K562 (cell line): Measurements from ENCODE around the gene PLXDC1. TPM values are rescaled to one million over a fixed set of nuclear protein-coding genes. Genes with fewer than 3 reads are reported as not detected.

Experiments used
- ATAC-seq: fragments of 200-7000 bp; cut with Tn5 transposase; 3 replicates; pipeline ENCODE4 v1.9.1; 2020; ENCODE audit warnings: moderate library complexity
- BruUV-seq: library from RNA; stranded (reverse); fragments of 400-500 nt; replicated peaks from 2 replicates; lab custom pipeline; 2021; lab: Mats Ljungman, UMichigan
- CTCF ChIA-PET: fragments of 300-600 bp; formaldehyde crosslinking; extraction: SDS; loops from one replicate; lab custom pipeline; 2021; ENCODE audit warnings: low intra/inter-chr PET ratio; lab: Yijun Ruan, JAX
- POLR2A ChIA-PET: fragments of 300-600, 350-650 bp; sonication (Branson Sonifier 250); formaldehyde crosslinking; extraction: SDS; loops from one replicate; lab custom pipeline; 2021; ENCODE audit warnings: antibody characterized with exemption, inconsistent platforms; lab: Yijun Ruan, JAX
- DNase-seq, 4 experiments: peaks; one replicate each; pipeline versions ENCODE4 v3.0.0 to v3.0.0-alpha.2; 2011 to 2018; ENCODE audit warnings: low spot score in 3 of 4, mixed read lengths in 3 of 4; ENCODE audit errors: extremely low read depth in 1 of 4
- FAIRE-seq: peaks from 2 replicates; lab custom pipeline; 2011; peaks lifted over from hg19 to GRCh38; lab: Jason Lieb, UNC
- H2AFZ ChIP-seq: 2 replicates; pipeline ENCODE4 v1.6.0; 2011; ENCODE audit warnings: low read depth, low read length, control low read depth, inconsistent platforms
- H3K27ac ChIP-seq: fragments of 200-600 bp; 3 replicates; pipeline ENCODE4 v1.8.0; 2011; ENCODE audit warnings: low read depth, mild to moderate bottlenecking, control low read depth, inconsistent platforms, low read length, moderate library complexity, mixed read lengths; ENCODE audit errors: extremely low read depth
- H3K27me3 ChIP-seq, 2 experiments: fragments of 300-600 bp in 1 of 2; 2 replicates in 1 of 2; 3 replicates in 1 of 2; pipeline versions ENCODE4 v1.6.0 to v1.8.0; 2011; ENCODE audit warnings: inconsistent platforms in 2 of 2, low read length in 2 of 2, mild to moderate bottlenecking in 1 of 2, mixed read lengths in 1 of 2, moderate library complexity in 1 of 2; ENCODE audit not compliant: control insufficient read depth in 2 of 2, insufficient read depth in 2 of 2
- H3K36me3 ChIP-seq: fragments of 300-600 bp; 3 replicates; pipeline ENCODE4 v1.8.0; 2011; ENCODE audit warnings: mild to moderate bottlenecking, low read length, inconsistent platforms; ENCODE audit not compliant: control insufficient read depth, insufficient read depth
- H3K4me1 ChIP-seq, 2 experiments: fragments of 200-600 bp in 1 of 2; replicated peaks in 1 of 2; 2 replicates in 1 of 2; 3 replicates in 1 of 2; pipeline versions ENCODE4 v1.5.1 to v1.8.0; 2011; ENCODE audit warnings: inconsistent platforms in 2 of 2, low read length in 2 of 2, mild to moderate bottlenecking in 1 of 2, mixed read lengths in 1 of 2, moderate library complexity in 1 of 2; ENCODE audit not compliant: control insufficient read depth in 2 of 2, insufficient read depth in 2 of 2
- H3K4me2 ChIP-seq: 2 replicates; pipeline ENCODE4 v1.6.1; 2011; ENCODE audit warnings: low read length, control low read depth, inconsistent platforms, mixed read lengths; ENCODE audit not compliant: insufficient read depth
- H3K4me3 ChIP-seq: fragments of 200-600 bp; sonication (generic), shearing (Covaris generic); 2 replicates; pipeline ENCODE4 v1.5.1; 2016; ENCODE audit warnings: control low read depth, inconsistent platforms
- H3K79me2 ChIP-seq: fragments of 200-600 bp; 3 replicates; pipeline ENCODE4 v1.8.0; 2011; ENCODE audit warnings: low read length, inconsistent platforms; ENCODE audit not compliant: control insufficient read depth, insufficient read depth
- H3K9ac ChIP-seq, 2 experiments: 2 replicates each; pipeline versions ENCODE4 v1.6.0 to v1.6.1; 2011; ENCODE audit warnings: low read depth in 2 of 2, low read length in 2 of 2, control low read depth in 1 of 2, inconsistent platforms in 1 of 2, mild to moderate bottlenecking in 1 of 2, mixed read lengths in 1 of 2; ENCODE audit not compliant: insufficient read depth in 1 of 2
- H3K9me1 ChIP-seq: one replicate; pipeline ENCODE4 v1.6.0; 2011; ENCODE audit warnings: inconsistent platforms, mild to moderate bottlenecking, low read length, moderate library complexity; ENCODE audit not compliant: control insufficient read depth, insufficient read depth
- H3K9me3 ChIP-seq: replicated peaks from 2 replicates; pipeline ENCODE4 v1.5.1; 2011; ENCODE audit warnings: low read depth, low read length, inconsistent platforms; ENCODE audit not compliant: control insufficient read depth, insufficient read depth
- H4K20me1 ChIP-seq: replicated peaks from 2 replicates; pipeline ENCODE4 v1.6.1; 2011; ENCODE audit warnings: low read length, inconsistent platforms, mixed read lengths; ENCODE audit not compliant: control insufficient read depth, insufficient read depth
- ARID3A ChIP-seq: IDR thresholded peaks from 2 replicates; pipeline ENCODE4 v1.6.1; 2012; ENCODE audit warnings: low read depth, low read length, improper control_type of control experiment, borderline replicate concordance
- DIDO1 ChIP-seq: fragments of 450-650 bp; IDR thresholded peaks from 2 replicates; pipeline ENCODE4 v1.6.1; 2016; ENCODE audit warnings: low read depth, missing biosample characterization, missing genetic modification characterization
- EHMT2 ChIP-seq: fragments of 450-650 bp; IDR thresholded peaks from 2 replicates; pipeline ENCODE4 v1.6.1; 2018; ENCODE audit warnings: antibody characterized with exemption
- ETV6 ChIP-seq, 3 experiments: fragments of 150-350 bp in 1 of 3; sonication (generic) in 1 of 3; formaldehyde crosslinking in 1 of 3; IDR thresholded peaks; 2 replicates each; pipeline versions ENCODE4 v1.6.1 to v1.8.0; 2014 to 2022; ENCODE audit warnings: borderline replicate concordance in 2 of 3, low read depth in 2 of 3, antibody characterized with exemption in 1 of 3, low read length in 1 of 3, mild to moderate bottlenecking in 1 of 3, missing genetic modification reagents in 1 of 3
- GATAD2A ChIP-seq: fragments of 450-650 bp; IDR thresholded peaks from 2 replicates; pipeline ENCODE4 v1.6.1; 2017
- MTA1 ChIP-seq: fragments of 450-650 bp; IDR thresholded peaks from 2 replicates; pipeline ENCODE4 v1.6.1; 2017; ENCODE audit warnings: borderline replicate concordance
- NCOA4 ChIP-seq: fragments of 450-650 bp; IDR thresholded peaks from 2 replicates; pipeline ENCODE4 v1.6.1; 2018; ENCODE audit warnings: mild to moderate bottlenecking; ENCODE audit not compliant: partially characterized antibody
- NUFIP1 ChIP-seq: fragments of 450-650 bp; IDR thresholded peaks from 2 replicates; pipeline ENCODE4 v1.6.1; 2018; ENCODE audit not compliant: partially characterized antibody
- POLR2B ChIP-seq: fragments of 450-650 bp; IDR thresholded peaks from 2 replicates; pipeline ENCODE4 v1.6.1; 2018; ENCODE audit warnings: low read depth; ENCODE audit not compliant: partially characterized antibody
- SLC30A9 ChIP-seq: fragments of 250-450 bp; sonication (Bioruptor Pico); IDR thresholded peaks from 2 replicates; pipeline ENCODE4 v1.8.0; 2022; ENCODE audit warnings: mild to moderate bottlenecking, moderate library complexity
- TRIM25 ChIP-seq: fragments of 450-650 bp; IDR thresholded peaks from 2 replicates; pipeline ENCODE4 v1.7.0; 2016; ENCODE audit warnings: borderline replicate concordance
- ZBTB34 ChIP-seq: fragments of 250-450 bp; sonication (Bioruptor Pico); IDR thresholded peaks from 2 replicates; pipeline ENCODE4 v1.8.0; 2021; ENCODE audit warnings: mild to moderate bottlenecking, moderate library complexity
- ZBTB49 ChIP-seq: sonication (generic); formaldehyde crosslinking; IDR thresholded peaks from 2 replicates; pipeline ENCODE4 v1.8.0; 2022; ENCODE audit warnings: missing genetic modification reagents, mild to moderate bottlenecking, borderline replicate concordance
- ZNF12 ChIP-seq: sonication (generic); formaldehyde crosslinking; IDR thresholded peaks from 2 replicates; pipeline ENCODE4 v1.4.0; 2020; ENCODE audit warnings: mild to moderate bottlenecking, missing genetic modification reagents
- ZNF707 ChIP-seq: fragments of 250-450 bp; sonication (Bioruptor Pico); conservative IDR thresholded peaks from 2 replicates; pipeline ENCODE4 v1.8.0; 2022; ENCODE audit warnings: inconsistent platforms, mild to moderate bottlenecking, moderate library complexity
- WGBS: fragments of 100-300 bp; shearing (Covaris generic); methylation state at CpG from one replicate; pipeline ENCODE4 v1.1.6; 2016; ENCODE audit warnings: low coverage, mixed read lengths; ENCODE audit not compliant: insufficient coverage; ENCODE audit errors: missing lambda C conversion rate; 5-methylcytosine and 5-hydroxymethylcytosine counted together
- in situ Hi-C: fragments of 300-500 bp; cut with MboI; formaldehyde crosslinking; loops from 4 replicates; pipeline ENCODE4 v1.15.0; 2018; ENCODE audit warnings: inconsistent platforms, mixed read lengths
- intact Hi-C: fragments of 100-400 bp; cut with micrococcal nuclease; formaldehyde crosslinking; loops from 2 replicates; pipeline ENCODE4 v1.14.2; 2022
- polyA plus RNA-seq, 8 experiments: library from polyadenylated mRNA; depleted of rRNA in 4 of 8; stranded (reverse) in 5 of 8; unstranded in 3 of 8; fragments of >200 nt; fragmentation: Nextera tagmentation in 2 of 8; fragmentation: Illumina TruSeq in 1 of 8; extraction: Ambion mirVana in 2 of 8; extraction: Trizol in 1 of 8; gene quantifications; 2 replicates each; pipeline versions ENCODE4 v1.2.1 to v1.2.3, GENCODE V29; 2011 to 2014; ENCODE audit warnings: inconsistent platforms in 1 of 8, missing spikeins in 1 of 8
- total RNA-seq, 7 experiments: library from RNA; depleted of rRNA in 6 of 7; stranded (reverse); fragments of >200 nt in 6 of 7; fragmentation: Illumina TruSeq in 2 of 7; extraction: Trizol in 2 of 7; gene quantifications; 2 replicates each; pipeline versions ENCODE4 v1.2.1 to v1.2.3, GENCODE V29; 2011 to 2021; ENCODE audit warnings: low replicate concordance in 1 of 7

The PLXDC1 gene
- total and polyA plus RNA-seq, 9 of the 15 experiments (the other 6 are each of a cell fraction or from before 2014, with no cell fraction given): not detected

GRCh38 chr17:39126436-39126835 is 25.0 kb downstream of the PLXDC1 start:
- no TSS peak for BruUV-seq
- H3K4me3 ChIP-seq: no peak overlapping the region
- 23% methylated on average over 6 of the region's 6 CpGs for WGBS
- H3K4me2 ChIP-seq: no peak overlapping the region
- H3K9ac ChIP-seq: no peak overlapping the region
- intact Hi-C loops (no loop called here), in situ Hi-C loops (no loop called here)
- H3K27ac ChIP-seq: no peak overlapping the region
- no peak overlapping the region for H2AFZ ChIP-seq
- DNase-seq (no peak), FAIRE-seq (no peak), ATAC-seq (no peak)
- H3K4me1 ChIP-seq: no peaks in the 10 kb centered on the region
- no peaks in the 10 kb centered on the region for H3K79me2 ChIP-seq
- CTCF ChIA-PET: no interaction called here
- no peaks in the 10 kb centered on the region for H3K9me3 ChIP-seq
- H3K27me3 ChIP-seq: peaks cover 26 to 40% of the 10 kb centered on the region in 2 experiments
- POLR2A ChIA-PET: interaction anchor here (1.2 kb wide), 1 partner anchor 12 kb away, joined by 3 read pairs; no protein-coding TSS in a partner anchor
- H3K9me1 ChIP-seq: no peaks in the 10 kb centered on the region
- H4K20me1 ChIP-seq: no peaks in the 10 kb centered on the region; the same call in 1 of the 2 replicates
- H3K36me3 ChIP-seq: no peaks in the 10 kb centered on the region
- TF ChIP-seq NCOA4 (no peak), NUFIP1 (no peak), POLR2B (no peak), ARID3A (no peak), ZBTB49 (CRISPR knock-in tag) (no peak), ZBTB34 (CRISPR knock-in tag) (no peak), EHMT2 (no peak), DIDO1 (tag) (no peak), TRIM25 (no peak), ZNF707 (CRISPR knock-in tag) (no peak), ZNF12 (CRISPR knock-in tag) (no peak), MTA1 (no peak), SLC30A9 (CRISPR knock-in tag) (no peak), GATAD2A (no peak), ETV6 (IDR thresholded peaks at IDR 0.05; ENCODE audit: borderline replicate concordance in 1 of 2, low read depth in 2 of 2, low read length in 1 of 2) (no peak), ETV6 (CRISPR knock-in tag; IDR thresholded peaks at IDR 0.05; ENCODE audit: borderline replicate concordance) (no peak)
